ENCODE data around the gene HIGD2A. TPM values are rescaled to one million over a fixed set of nuclear protein-coding genes. Genes with fewer than 3 reads are reported as not detected.

HIGD2A gene
- total and polyA plus RNA-seq, 5 experiments from 2014 or later: 75.3 to 280 (median 209) TPM

GRCh38 chr5:176388003-176388443, 528 bp upstream of the HIGD2A start:
- Mint-ChIP-seq H3K27me3 (no peaks in the 10 kb centered on the region), H3K9me3 (no peaks in the 10 kb centered on the region), H3K4me3 (peak overlapping the region; percentile 86 to 100 (median 99)), H3K4me1 (peaks cover 17 to 42% (median 37%) of the 10 kb centered on the region in 4 donors), H3K36me3 (peaks cover 0 to 54% (median 2%) of the 10 kb centered on the region in 3 donors), H3K27ac (peak overlapping the region; percentile 95 to 100 (median 100))
- POLR2A ChIA-PET: interaction anchor here (0.9 to 3.8 kb wide), 10 partner anchors 7 to 259 kb away, joined by 3 to 58 read pairs (median 4); partner anchors contain the start of genes ARL10, CLTB, KIAA1191 and RNF44
- DNase-seq (no peak), ATAC-seq (no peak)

- POLR2A ChIA-PET: interaction anchor here (0.6 to 3.8 kb wide), 14 partner anchors 7 to 872 kb away, joined by 3 to 58 read pairs (median 4); partner anchors contain the start of genes CLTB, KIAA1191, RNF44 and TSPAN17
- H3K27ac Mint-ChIP-seq: peak overlapping the region; percentile 95 to 100 (median 100)
- no peaks in the 10 kb centered on the region for H3K9me3 Mint-ChIP-seq
- ATAC-seq: peak; percentile 51 to 54
- no peaks in the 10 kb centered on the region for H3K27me3 Mint-ChIP-seq
- peaks cover 0 to 40% (median 2%) of the 10 kb centered on the region in 3 donors for H3K36me3 Mint-ChIP-seq
- no peak for DNase-seq
- peaks cover 17 to 42% (median 37%) of the 10 kb centered on the region in 4 donors for H3K4me1 Mint-ChIP-seq
- H3K4me3 Mint-ChIP-seq: peak overlapping the region; percentile 86 to 100 (median 99)
Measured at GRCh38 chr5:176389135-176390123, 878 bp downstream of the HIGD2A start.

- POLR2A ChIA-PET: interaction anchor here (0.9 to 1.9 kb wide), 2 partner anchors 30 to 144 kb away, joined by 3 to 7 read pairs; partner anchors contain the start of gene KIAA1191
- Mint-ChIP-seq H3K27ac (peak overlapping the region in 7 of 10 donors; percentile 51 to 95 (median 62)), H3K4me1 (peaks cover 11 to 30% (median 25%) of the 10 kb centered on the region in 4 donors), H3K27me3 (no peaks in the 10 kb centered on the region), H3K36me3 (peaks cover 0 to 25% (median 0%) of the 10 kb centered on the region in 3 donors), H3K4me3 (no peak overlapping the region), H3K9me3 (no peaks in the 10 kb centered on the region)
- ATAC-seq (no peak), DNase-seq (no peak)
Measured at GRCh38 chr5:176391479-176391878, 2.9 kb downstream of the HIGD2A start.

- Mint-ChIP-seq H3K27me3 (no peaks in the 10 kb centered on the region), H3K36me3 (peaks cover 0 to 19% (median 0%) of the 10 kb centered on the region in 3 donors), H3K4me3 (no peak overlapping the region), H3K27ac (peak overlapping the region in 1 of 10 donors; percentile 62), H3K9me3 (no peaks in the 10 kb centered on the region), H3K4me1 (peaks cover 7 to 27% (median 20%) of the 10 kb centered on the region in 4 donors)
- POLR2A ChIA-PET: interaction anchor here (0.9 to 1.9 kb wide), 3 partner anchors 30 to 144 kb away, joined by 3 to 7 read pairs (median 3); partner anchors contain the start of gene KIAA1191
- ATAC-seq: no peak
- no peak for DNase-seq
Measured at GRCh38 chr5:176391999-176392398, 3.4 kb downstream of the HIGD2A start.

- H3K27me3 Mint-ChIP-seq: no peaks in the 10 kb centered on the region
- POLR2A ChIA-PET: interaction anchor here (1.7 to 1.9 kb wide), 2 partner anchors 31 to 55 kb away, joined by 3 to 7 read pairs; partner anchors contain the start of gene KIAA1191
- H3K36me3 Mint-ChIP-seq: peaks cover 0 to 18% (median 0%) of the 10 kb centered on the region in 3 donors
- DNase-seq (no peak), ATAC-seq (no peak)
- no peak overlapping the region for H3K27ac Mint-ChIP-seq
- no peak overlapping the region for H3K4me3 Mint-ChIP-seq
- H3K9me3 Mint-ChIP-seq: no peaks in the 10 kb centered on the region
- H3K4me1 Mint-ChIP-seq: peaks cover 5 to 22% (median 14%) of the 10 kb centered on the region in 4 donors
Measured at GRCh38 chr5:176392526-176392925, 4.0 kb downstream of the HIGD2A start.

- POLR2A ChIA-PET: no interaction called here
- H3K4me1 Mint-ChIP-seq: peaks cover 3 to 18% (median 8%) of the 10 kb centered on the region in 4 donors
- H3K27ac Mint-ChIP-seq: no peak overlapping the region
- no peaks in the 10 kb centered on the region for H3K27me3 Mint-ChIP-seq
- DNase-seq (no peak), ATAC-seq (no peak)
- no peaks in the 10 kb centered on the region for H3K9me3 Mint-ChIP-seq
- H3K36me3 Mint-ChIP-seq: peaks cover 0 to 26% (median 0%) of the 10 kb centered on the region in 3 donors
- no peak overlapping the region for H3K4me3 Mint-ChIP-seq
Measured at GRCh38 chr5:176394096-176394495, 5.5 kb downstream of the HIGD2A start.

- Mint-ChIP-seq H3K4me3 (no peak overlapping the region), H3K27me3 (no peaks in the 10 kb centered on the region), H3K9me3 (no peaks in the 10 kb centered on the region), H3K36me3 (peaks cover 0 to 27% (median 0%) of the 10 kb centered on the region in 3 donors), H3K4me1 (peaks cover 3 to 10% (median 4%) of the 10 kb centered on the region in 4 donors), H3K27ac (peak overlapping the region in 1 of 10 donors; percentile 58)
- DNase-seq (no peak), ATAC-seq (no peak)
- POLR2A ChIA-PET: interaction anchor here (0.6 to 1.6 kb wide), 2 partner anchors 21 to 31 kb away, joined by 4 to 5 read pairs; no protein-coding TSS in a partner anchor
Measured at GRCh38 chr5:176394881-176395675, 6.5 kb downstream of the HIGD2A start.

GRCh38 chr5:176396330-176396729, 7.8 kb downstream of the HIGD2A start:
- Mint-ChIP-seq H3K36me3 (peaks cover 0 to 26% (median 0%) of the 10 kb centered on the region in 3 donors), H3K27ac (peak overlapping the region in 4 of 10 donors; percentile 4 to 80 (median 38))

GRCh38 chr5:176397736-176398420, 9.3 kb downstream of the HIGD2A start:
- no peak for DNase-seq

More at GRCh38 chr5:176396330-176396729, 7.8 kb downstream of the HIGD2A start:
- Mint-ChIP-seq H3K9me3 (no peaks in the 10 kb centered on the region), H3K4me1 (peaks cover 1 to 11% (median 5%) of the 10 kb centered on the region in 4 donors), H3K27me3 (no peaks in the 10 kb centered on the region), H3K4me3 (peak overlapping the region in 1 of 10 donors; percentile 60)
- POLR2A ChIA-PET: interaction anchor here (1.1 to 1.6 kb wide), 2 partner anchors 7 to 19 kb away, joined by 3 to 4 read pairs; partner anchors contain the start of genes HIGD2A and NOP16
- no peak for ATAC-seq
- DNase-seq: no peak

GRCh38 chr5:176400382-176401156, 12.0 kb downstream of the HIGD2A start:
- DNase-seq: no peak
- peak overlapping the region in 3 of 10 donors; percentile 31 to 40 (median 38) for H3K27ac Mint-ChIP-seq
- POLR2A ChIA-PET: no interaction called here
- H3K9me3 Mint-ChIP-seq: no peaks in the 10 kb centered on the region
- H3K36me3 Mint-ChIP-seq: peaks cover 0 to 26% (median 2%) of the 10 kb centered on the region in 3 donors
- H3K4me3 Mint-ChIP-seq: no peak overlapping the region
- no peak for ATAC-seq
- H3K27me3 Mint-ChIP-seq: no peaks in the 10 kb centered on the region
- peaks cover 0 to 11% (median 8%) of the 10 kb centered on the region in 4 donors for H3K4me1 Mint-ChIP-seq

More at GRCh38 chr5:176397736-176398420, 9.3 kb downstream of the HIGD2A start:
- H3K9me3 Mint-ChIP-seq: no peaks in the 10 kb centered on the region
- peak overlapping the region in 4 of 10 donors; percentile 61 to 79 (median 64) for H3K27ac Mint-ChIP-seq
- peaks cover 0 to 11% (median 8%) of the 10 kb centered on the region in 4 donors for H3K4me1 Mint-ChIP-seq
- POLR2A ChIA-PET: no interaction called here
- no peaks in the 10 kb centered on the region for H3K27me3 Mint-ChIP-seq
- ATAC-seq: no peak
- no peak overlapping the region for H3K4me3 Mint-ChIP-seq
- peaks cover 0 to 27% (median 2%) of the 10 kb centered on the region in 3 donors for H3K36me3 Mint-ChIP-seq
